ENCODE measurements around the gene GBP3.

GBP3 gene, protein sequence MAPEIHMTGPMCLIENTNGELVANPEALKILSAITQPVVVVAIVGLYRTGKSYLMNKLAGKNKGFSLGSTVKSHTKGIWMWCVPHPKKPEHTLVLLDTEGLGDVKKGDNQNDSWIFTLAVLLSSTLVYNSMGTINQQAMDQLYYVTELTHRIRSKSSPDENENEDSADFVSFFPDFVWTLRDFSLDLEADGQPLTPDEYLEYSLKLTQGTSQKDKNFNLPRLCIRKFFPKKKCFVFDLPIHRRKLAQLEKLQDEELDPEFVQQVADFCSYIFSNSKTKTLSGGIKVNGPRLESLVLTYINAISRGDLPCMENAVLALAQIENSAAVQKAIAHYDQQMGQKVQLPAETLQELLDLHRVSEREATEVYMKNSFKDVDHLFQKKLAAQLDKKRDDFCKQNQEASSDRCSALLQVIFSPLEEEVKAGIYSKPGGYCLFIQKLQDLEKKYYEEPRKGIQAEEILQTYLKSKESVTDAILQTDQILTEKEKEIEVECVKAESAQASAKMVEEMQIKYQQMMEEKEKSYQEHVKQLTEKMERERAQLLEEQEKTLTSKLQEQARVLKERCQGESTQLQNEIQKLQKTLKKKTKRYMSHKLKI

DNA sequence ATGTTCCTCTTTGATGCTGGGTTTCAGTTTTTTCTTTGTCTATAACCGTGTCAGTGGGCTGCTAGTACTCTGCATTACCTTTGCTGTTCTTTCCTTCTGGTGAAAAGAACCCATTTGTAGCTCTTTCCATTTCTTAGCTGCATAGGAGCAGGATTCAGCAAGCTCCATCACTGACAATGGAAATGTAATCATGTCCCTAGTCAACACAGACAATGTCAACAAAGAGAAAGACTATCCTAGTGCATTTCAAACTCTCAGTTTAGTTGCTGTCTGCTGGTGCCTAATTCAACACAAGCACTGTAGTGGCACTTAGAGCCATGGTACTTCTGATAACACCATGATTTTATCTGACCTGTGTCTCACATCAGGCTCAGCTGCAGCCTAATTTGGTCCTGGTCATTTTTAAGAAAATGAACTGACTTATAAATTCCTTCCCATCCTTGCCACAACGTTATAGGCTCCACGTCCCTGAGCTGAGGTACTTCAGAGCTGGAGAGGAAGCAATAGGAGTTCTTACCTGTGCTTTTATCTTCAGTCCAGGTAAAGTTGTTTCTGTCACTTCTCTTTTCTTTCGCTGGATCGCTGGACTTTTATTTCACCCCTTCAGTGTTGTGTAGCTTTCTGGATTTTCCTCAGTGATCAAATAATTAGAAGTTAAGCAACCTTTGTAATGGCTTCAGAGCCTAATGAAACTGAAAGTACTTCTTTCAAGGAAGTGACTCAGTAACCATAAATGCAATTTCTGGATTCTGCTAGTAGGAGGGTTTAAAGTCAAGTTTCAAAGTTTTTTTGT lies at the start of gene GBP3:
TSS of gene GBP3 (minus strand) at position 700 of the 793 bp plus-strand sequence. CDS start 2,145 bp downstream, outside the sequence.
- peak within 1 kb of the TSS; percentile 86 for H3K27ac ChIP-seq (ENCODE audit: low read depth, low read length)
- H3K27me3 ChIP-seq (ENCODE audit: control insufficient read depth in 5 of 5, insufficient read depth in 4 of 5, low read length in 5 of 5) = no peaks in the 10 kb centered on the region
- peak within 1 kb of the TSS; percentile 60 to 84 (median 75) for H3K4me3 ChIP-seq (ENCODE audit: low read depth in 1 of 5, low read length in 5 of 5)
- peaks cover 5 to 20% (median 17%) of the 10 kb centered on the region in 5 donors for H3K4me1 ChIP-seq (ENCODE audit: control insufficient read depth in 5 of 5, insufficient read depth in 5 of 5, low read length in 5 of 5)
- no peaks in the 10 kb centered on the region for H3K9me3 ChIP-seq (ENCODE audit: control insufficient read depth in 5 of 5, low read length in 5 of 5)
- H3K9ac ChIP-seq (ENCODE audit: low read length in 5 of 5) = peak within 1 kb of the TSS; percentile 17 to 80 (median 62)
- peaks cover 0 to 11% (median 8%) of the 10 kb centered on the region in 5 donors for H3K36me3 ChIP-seq (ENCODE audit: control insufficient read depth in 5 of 5, insufficient read depth in 5 of 5, low read length in 5 of 5)

DNA sequence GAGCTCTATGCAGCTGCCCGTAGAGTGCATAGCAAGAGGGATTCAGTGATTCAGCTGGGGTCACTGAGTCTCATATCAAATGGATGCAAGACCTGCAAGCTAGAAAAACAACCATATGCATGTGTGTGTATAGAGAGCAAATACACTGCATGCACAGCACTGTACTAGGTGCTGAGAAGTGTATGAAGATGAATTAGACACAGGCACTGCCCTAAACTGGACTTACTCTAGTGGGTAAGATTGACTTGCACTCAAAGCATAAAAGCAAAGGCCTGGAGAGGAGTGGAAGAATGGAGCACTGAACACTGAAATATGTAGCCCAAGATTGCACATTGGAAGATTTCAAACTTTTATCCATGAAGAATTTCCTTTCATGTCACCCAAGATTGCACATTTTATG lies 47.8 kb upstream of the GBP3 start:
- no peaks in the 10 kb centered on the region for H3K27me3 ChIP-seq (ENCODE audit: control insufficient read depth in 5 of 5, insufficient read depth in 4 of 5, low read length in 5 of 5)
- H3K36me3 ChIP-seq (ENCODE audit: control insufficient read depth in 5 of 5, insufficient read depth in 5 of 5, low read length in 5 of 5) = no peaks in the 10 kb centered on the region
- H3K27ac ChIP-seq (ENCODE audit: low read depth, low read length) = no peak overlapping the region
- peaks cover 0 to 3% (median 0%) of the 10 kb centered on the region in 5 donors for H3K9me3 ChIP-seq (ENCODE audit: control insufficient read depth in 5 of 5, low read length in 5 of 5)
- peak overlapping the region; percentile 48 to 62 (median 57) for H3K4me3 ChIP-seq (ENCODE audit: low read depth in 1 of 5, low read length in 5 of 5)
- peaks cover 1 to 8% (median 6%) of the 10 kb centered on the region in 5 donors for H3K4me1 ChIP-seq (ENCODE audit: control insufficient read depth in 5 of 5, insufficient read depth in 5 of 5, low read length in 5 of 5)
- peak overlapping the region in 2 of 5 donors; percentile 24 to 62 for H3K9ac ChIP-seq (ENCODE audit: low read length in 5 of 5)

DNA sequence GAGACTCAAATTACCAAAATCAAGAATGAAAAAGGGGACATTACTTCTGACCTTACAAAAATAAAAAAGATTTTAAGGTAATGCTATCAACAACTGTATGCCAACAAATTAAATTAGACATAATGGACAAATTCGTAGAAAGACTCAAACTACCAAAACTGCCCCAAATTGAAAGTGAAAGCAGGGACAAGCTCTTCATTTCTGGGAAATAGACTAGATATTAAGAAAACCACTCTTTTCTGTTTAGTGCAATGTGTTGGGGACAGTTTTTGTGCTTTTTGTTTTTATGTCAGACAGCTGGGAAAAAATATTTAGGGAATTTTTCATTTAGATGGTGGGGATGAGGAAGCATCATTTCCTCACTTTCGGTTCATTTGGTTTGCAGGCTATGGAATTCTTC lies 47.3 kb upstream of the GBP3 start:
- Histone ChIP-seq H3K27me3 (ENCODE audit: control insufficient read depth in 5 of 5, insufficient read depth in 4 of 5, low read length in 5 of 5) (no peaks in the 10 kb centered on the region), H3K9me3 (ENCODE audit: control insufficient read depth in 5 of 5, low read length in 5 of 5) (peaks cover 0 to 3% (median 0%) of the 10 kb centered on the region in 5 donors), H3K9ac (ENCODE audit: low read length in 5 of 5) (peak overlapping the region in 4 of 5 donors; percentile 24 to 69 (median 64)), H3K27ac (ENCODE audit: low read depth, low read length) (peak overlapping the region; percentile 47), H3K36me3 (ENCODE audit: control insufficient read depth in 5 of 5, insufficient read depth in 5 of 5, low read length in 5 of 5) (no peaks in the 10 kb centered on the region), H3K4me3 (ENCODE audit: low read depth in 1 of 5, low read length in 5 of 5) (peak overlapping the region; percentile 48 to 62 (median 57)), H3K4me1 (ENCODE audit: control insufficient read depth in 5 of 5, insufficient read depth in 5 of 5, low read length in 5 of 5) (peaks cover 4 to 10% (median 7%) of the 10 kb centered on the region in 5 donors)

DNA sequence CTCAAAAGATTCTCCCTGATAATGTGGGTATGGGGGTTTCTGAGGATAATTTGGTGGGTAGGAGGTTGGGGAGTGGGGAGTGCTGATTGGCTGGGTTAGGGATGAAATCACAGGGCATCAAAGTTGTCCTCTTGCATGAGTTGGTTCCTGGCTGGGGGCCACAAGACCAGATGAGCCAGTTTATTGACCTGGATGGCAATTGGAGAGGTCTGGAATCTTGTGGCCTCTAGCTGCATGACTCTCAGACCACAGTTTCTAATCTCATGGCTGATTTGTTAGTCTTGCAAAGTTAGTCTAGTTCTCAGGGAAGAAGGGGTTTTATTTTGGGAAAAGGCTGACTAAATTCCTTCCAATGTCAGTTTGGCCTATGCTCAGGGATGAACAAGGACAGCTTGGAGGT lies 45.6 kb upstream of the GBP3 start:
- H3K4me3 ChIP-seq (ENCODE audit: low read depth in 1 of 5, low read length in 5 of 5) = no peak overlapping the region
- H3K27ac ChIP-seq (ENCODE audit: low read depth, low read length) = no peak overlapping the region
- H3K36me3 ChIP-seq (ENCODE audit: control insufficient read depth in 5 of 5, insufficient read depth in 5 of 5, low read length in 5 of 5) = no peaks in the 10 kb centered on the region
- H3K9me3 ChIP-seq (ENCODE audit: control insufficient read depth in 5 of 5, low read length in 5 of 5) = no peaks in the 10 kb centered on the region
- peaks cover 4 to 24% (median 22%) of the 10 kb centered on the region in 5 donors for H3K4me1 ChIP-seq (ENCODE audit: control insufficient read depth in 5 of 5, insufficient read depth in 5 of 5, low read length in 5 of 5)
- H3K9ac ChIP-seq (ENCODE audit: low read length in 5 of 5) = no peak overlapping the region
- H3K27me3 ChIP-seq (ENCODE audit: control insufficient read depth in 5 of 5, insufficient read depth in 4 of 5, low read length in 5 of 5) = no peaks in the 10 kb centered on the region

DNA sequence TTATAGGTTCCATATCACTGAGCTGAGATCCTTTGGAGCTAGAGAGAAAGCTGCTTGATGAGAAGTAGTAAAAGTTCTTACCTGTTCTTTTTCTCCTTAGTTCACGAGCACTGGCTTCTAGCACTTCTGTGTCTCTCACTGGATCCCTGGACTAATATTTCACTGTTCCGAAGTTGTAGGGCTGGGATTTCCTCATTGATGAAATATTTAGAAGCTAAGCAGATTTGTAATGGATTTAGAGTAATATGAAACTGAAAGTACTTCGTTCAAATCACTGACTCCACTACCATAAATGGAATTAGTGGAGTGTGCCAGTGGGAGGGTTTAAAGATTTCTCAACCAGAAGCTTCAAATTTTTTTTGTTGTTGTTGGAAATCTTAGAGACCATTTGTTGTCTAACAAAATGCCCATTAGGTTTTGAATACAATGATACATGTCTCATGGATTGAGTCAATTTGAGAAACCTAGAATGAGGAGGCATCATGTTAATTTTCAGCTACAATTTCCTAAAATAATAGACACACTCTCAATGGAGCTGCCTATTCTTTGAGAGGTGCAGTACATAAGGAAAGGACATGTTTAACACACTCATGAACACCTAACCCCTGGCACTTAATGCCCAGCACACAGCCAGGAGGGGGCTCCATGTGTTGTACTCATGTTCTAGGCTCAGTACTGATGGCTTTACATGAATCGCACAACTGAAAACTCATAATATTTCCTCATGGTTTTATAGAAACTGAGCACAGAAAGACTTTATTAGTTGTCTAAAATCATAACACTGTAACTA lies 42.6 kb upstream of the GBP3 start, which contains the start of gene GBP1:
TSS of gene GBP1 (minus strand) at position 130 of the 790 bp plus-strand sequence. CDS start 1,974 bp downstream, outside the sequence.
- no peaks in the 10 kb centered on the region for H3K9me3 ChIP-seq (ENCODE audit: control insufficient read depth in 5 of 5, low read length in 5 of 5)
- peaks cover 4 to 25% (median 21%) of the 10 kb centered on the region in 5 donors for H3K4me1 ChIP-seq (ENCODE audit: control insufficient read depth in 5 of 5, insufficient read depth in 5 of 5, low read length in 5 of 5)

DNA sequence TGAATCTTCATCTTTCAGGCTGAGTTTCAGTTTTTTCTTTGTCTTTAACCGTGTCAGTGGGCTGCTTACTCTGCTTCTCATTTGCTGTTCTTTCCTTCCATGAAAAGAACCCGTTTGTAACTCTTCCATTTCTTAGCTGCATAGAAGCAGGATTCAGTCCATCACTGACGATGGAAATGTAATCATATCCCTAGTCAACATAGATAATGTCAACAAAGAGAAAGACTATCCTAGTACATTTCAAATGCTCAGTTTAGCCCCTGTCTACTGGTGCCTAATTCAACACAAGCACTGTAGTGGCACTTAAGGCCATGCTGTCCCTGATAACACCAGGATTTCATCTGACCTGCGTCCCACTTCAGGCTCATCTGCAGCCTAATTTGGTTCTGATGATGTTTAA lies 42.0 kb upstream of the GBP3 start:
- Histone ChIP-seq H3K4me3 (ENCODE audit: low read depth in 1 of 5, low read length in 5 of 5) (peak overlapping the region; percentile 71 to 82 (median 76)), H3K27ac (ENCODE audit: low read depth, low read length) (peak overlapping the region; percentile 96), H3K9me3 (ENCODE audit: control insufficient read depth in 5 of 5, low read length in 5 of 5) (no peaks in the 10 kb centered on the region), H3K4me1 (ENCODE audit: control insufficient read depth in 5 of 5, insufficient read depth in 5 of 5, low read length in 5 of 5) (peaks cover 4 to 23% (median 21%) of the 10 kb centered on the region in 5 donors), H3K36me3 (ENCODE audit: control insufficient read depth in 5 of 5, insufficient read depth in 5 of 5, low read length in 5 of 5) (peaks cover 0 to 4% (median 0%) of the 10 kb centered on the region in 5 donors), H3K9ac (ENCODE audit: low read length in 5 of 5) (peak overlapping the region; percentile 40 to 86 (median 83)), H3K27me3 (ENCODE audit: control insufficient read depth in 5 of 5, insufficient read depth in 4 of 5, low read length in 5 of 5) (no peaks in the 10 kb centered on the region)

More for the DNA sequence above, 42.6 kb upstream of the GBP3 start, which contains the start of gene GBP1:
- H3K27ac ChIP-seq (ENCODE audit: low read depth, low read length) = peak within 1 kb of the TSS; percentile 96
- H3K36me3 ChIP-seq (ENCODE audit: control insufficient read depth in 5 of 5, insufficient read depth in 5 of 5, low read length in 5 of 5) = no peaks in the 10 kb centered on the region
- peak within 1 kb of the TSS; percentile 40 to 86 (median 83) for H3K9ac ChIP-seq (ENCODE audit: low read length in 5 of 5)
- H3K4me3 ChIP-seq (ENCODE audit: low read depth in 1 of 5, low read length in 5 of 5) = peak within 1 kb of the TSS; percentile 71 to 82 (median 76)
- no peaks in the 10 kb centered on the region for H3K27me3 ChIP-seq (ENCODE audit: control insufficient read depth in 5 of 5, insufficient read depth in 4 of 5, low read length in 5 of 5)

DNA sequence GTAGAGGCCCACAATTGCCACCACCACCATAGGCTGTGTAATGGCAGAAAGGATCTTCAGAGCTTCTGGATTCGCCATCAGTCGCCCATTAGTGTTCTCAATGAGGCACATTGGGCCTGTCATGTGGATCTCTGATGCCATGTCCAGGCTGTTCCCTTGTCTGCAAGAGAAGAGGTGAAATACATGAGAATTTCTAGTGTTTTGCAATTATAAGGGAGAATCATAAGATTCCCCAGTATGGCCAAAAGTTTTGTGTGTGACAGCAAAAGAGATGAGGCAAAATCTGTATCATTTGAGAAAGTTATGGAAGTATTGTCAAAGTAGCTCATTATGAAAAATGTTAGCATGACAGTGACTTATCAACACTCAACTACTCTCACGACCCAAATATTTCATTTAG lies 40.4 kb upstream of the GBP3 start:
- H3K9ac ChIP-seq (ENCODE audit: low read length in 5 of 5) = no peak overlapping the region
- peaks cover 4 to 23% (median 21%) of the 10 kb centered on the region in 5 donors for H3K4me1 ChIP-seq (ENCODE audit: control insufficient read depth in 5 of 5, insufficient read depth in 5 of 5, low read length in 5 of 5)
- no peaks in the 10 kb centered on the region for H3K27me3 ChIP-seq (ENCODE audit: control insufficient read depth in 5 of 5, insufficient read depth in 4 of 5, low read length in 5 of 5)
- H3K9me3 ChIP-seq (ENCODE audit: control insufficient read depth in 5 of 5, low read length in 5 of 5) = no peaks in the 10 kb centered on the region
- H3K36me3 ChIP-seq (ENCODE audit: control insufficient read depth in 5 of 5, insufficient read depth in 5 of 5, low read length in 5 of 5) = peaks cover 9 to 16% (median 14%) of the 10 kb centered on the region in 5 donors
- H3K27ac ChIP-seq (ENCODE audit: low read depth, low read length) = no peak overlapping the region
- peak overlapping the region in 2 of 5 donors; percentile 28 to 29 for H3K4me3 ChIP-seq (ENCODE audit: low read depth in 1 of 5, low read length in 5 of 5)

DNA sequence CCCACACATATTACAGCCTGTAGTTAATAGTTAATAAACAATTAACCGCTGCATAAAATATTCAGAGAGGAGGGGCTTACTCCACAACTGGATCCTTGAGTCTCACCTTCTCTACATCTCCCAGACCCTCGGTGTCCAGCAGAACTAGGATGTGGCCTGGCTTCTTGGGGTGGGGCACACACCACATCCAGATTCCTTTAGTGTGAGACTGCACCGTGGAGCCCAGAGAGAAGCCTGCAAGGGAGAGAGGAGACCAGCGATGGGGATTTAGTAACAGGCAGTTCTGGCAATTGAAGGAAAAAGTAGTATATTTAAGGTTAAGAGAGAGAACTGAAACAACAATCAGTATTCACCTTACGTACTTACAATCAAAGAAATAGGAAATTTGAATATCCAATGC lies 37.4 kb upstream of the GBP3 start:
- Histone ChIP-seq H3K27me3 (ENCODE audit: control insufficient read depth in 5 of 5, insufficient read depth in 4 of 5, low read length in 5 of 5) (no peaks in the 10 kb centered on the region), H3K36me3 (ENCODE audit: control insufficient read depth in 5 of 5, insufficient read depth in 5 of 5, low read length in 5 of 5) (peaks cover 27 to 44% (median 38%) of the 10 kb centered on the region in 5 donors), H3K9me3 (ENCODE audit: control insufficient read depth in 5 of 5, low read length in 5 of 5) (no peaks in the 10 kb centered on the region), H3K27ac (ENCODE audit: low read depth, low read length) (no peak overlapping the region), H3K4me3 (ENCODE audit: low read depth in 1 of 5, low read length in 5 of 5) (no peak overlapping the region), H3K9ac (ENCODE audit: low read length in 5 of 5) (no peak overlapping the region), H3K4me1 (ENCODE audit: control insufficient read depth in 5 of 5, insufficient read depth in 5 of 5, low read length in 5 of 5) (peaks cover 0 to 19% (median 17%) of the 10 kb centered on the region in 5 donors)

DNA sequence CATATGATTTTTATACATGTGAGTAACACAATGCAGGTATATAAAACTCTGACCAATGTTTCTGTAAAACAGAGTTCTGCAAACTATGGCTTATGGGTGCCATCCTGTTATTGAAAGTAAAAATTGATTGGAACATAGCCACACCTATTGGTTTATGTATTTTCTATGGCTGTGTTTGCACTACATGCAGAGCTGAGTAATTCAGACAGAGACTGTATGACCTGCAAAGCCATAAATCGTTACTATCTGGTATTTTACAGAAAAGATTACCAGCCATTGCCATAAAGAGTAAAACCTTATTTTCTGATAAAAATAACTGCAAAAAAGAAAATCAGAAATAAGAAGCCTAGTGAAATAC lies 29.3 kb upstream of the GBP3 start:
- no peak overlapping the region for H3K9ac ChIP-seq (ENCODE audit: low read length in 5 of 5)
- peaks cover 35 to 69% (median 51%) of the 10 kb centered on the region in 5 donors for H3K36me3 ChIP-seq (ENCODE audit: control insufficient read depth in 5 of 5, insufficient read depth in 5 of 5, low read length in 5 of 5)
- no peak overlapping the region for H3K4me3 ChIP-seq (ENCODE audit: low read depth in 1 of 5, low read length in 5 of 5)
- H3K27ac ChIP-seq (ENCODE audit: low read depth, low read length) = no peak overlapping the region
- no peaks in the 10 kb centered on the region for H3K27me3 ChIP-seq (ENCODE audit: control insufficient read depth in 5 of 5, insufficient read depth in 4 of 5, low read length in 5 of 5)
- no peaks in the 10 kb centered on the region for H3K4me1 ChIP-seq (ENCODE audit: control insufficient read depth in 5 of 5, insufficient read depth in 5 of 5, low read length in 5 of 5)
- H3K9me3 ChIP-seq (ENCODE audit: control insufficient read depth in 5 of 5, low read length in 5 of 5) = no peaks in the 10 kb centered on the region

Measured in subcutaneous abdominal adipose tissue (tissue), 5 donors.